SK-N-SH treated with all-trans-retinoic acid at 6 μM for 48 hours (cell line): Measurements from ENCODE around the gene CATSPERD.

Experiments
- ATAC-seq: fragments of 200-7000 bp; cut with Tn5 transposase; 3 replicates; pipeline ENCODE4 v1.9.1; 2020; ENCODE audit warnings: mild to moderate bottlenecking, moderate library complexity
- ARNTL ChIP-seq: fragments of 450-650 bp; formaldehyde crosslinking; IDR thresholded peaks from 2 replicates; pipeline ENCODE4 v1.5.0; 2020; ENCODE audit warnings: low read depth, mild to moderate bottlenecking, moderate library complexity, borderline replicate concordance
- BACH2 ChIP-seq: fragments of 250-450 bp; sonication (Bioruptor Pico); IDR thresholded peaks from 2 replicates; pipeline ENCODE4 v1.9.0; 2021; ENCODE audit warnings: mild to moderate bottlenecking, borderline replicate concordance
- CSDC2 ChIP-seq: fragments of 250-450 bp; sonication (Bioruptor Pico); IDR thresholded peaks from 2 replicates; pipeline ENCODE4 v1.5.0; 2020; ENCODE audit warnings: mild to moderate bottlenecking, moderate library complexity
- CSRNP3 ChIP-seq: fragments of 250-450 bp; sonication (Bioruptor Pico); IDR thresholded peaks from 2 replicates; pipeline ENCODE4 v1.5.1; 2021; ENCODE audit warnings: mild to moderate bottlenecking, moderate library complexity
- GLIS3 ChIP-seq: fragments of 250-450 bp; sonication (Bioruptor Pico); IDR thresholded peaks from 2 replicates; pipeline ENCODE4 v1.5.0; 2020; ENCODE audit warnings: mild to moderate bottlenecking, moderate library complexity
- ISL1 ChIP-seq: fragments of 250-450 bp; sonication (Bioruptor Pico); IDR thresholded peaks from 2 replicates; pipeline ENCODE4 v2.1.2; 2022; ENCODE audit warnings: mild to moderate bottlenecking, moderate library complexity
- OSR1 ChIP-seq: fragments of 250-450 bp; sonication (Bioruptor Pico); IDR thresholded peaks from 2 replicates; pipeline ENCODE4 v1.8.0; 2022; ENCODE audit warnings: moderate library complexity, mild to moderate bottlenecking, inconsistent platforms
- PATZ1 ChIP-seq: fragments of 250-450 bp; sonication (Bioruptor Pico); IDR thresholded peaks from 2 replicates; pipeline ENCODE4 v1.8.0; 2020; ENCODE audit warnings: mild to moderate bottlenecking, moderate library complexity, borderline replicate concordance
- POU6F1 ChIP-seq: fragments of 250-450 bp; sonication (Bioruptor Pico); IDR thresholded peaks from 2 replicates; pipeline ENCODE4 v1.8.0; 2021; ENCODE audit warnings: low read depth, mild to moderate bottlenecking, moderate library complexity, borderline replicate concordance
- RARB ChIP-seq: fragments of 250-450 bp; sonication (Bioruptor Pico); IDR thresholded peaks from 2 replicates; pipeline ENCODE4 v1.8.0; 2021; ENCODE audit warnings: mild to moderate bottlenecking, moderate library complexity
- TCF4 ChIP-seq: fragments of 250-450 bp; sonication (Bioruptor Pico); IDR thresholded peaks from 2 replicates; pipeline ENCODE4 v1.8.0; 2021; ENCODE audit warnings: mild to moderate bottlenecking, moderate library complexity, borderline replicate concordance
- TOX ChIP-seq: fragments of 250-450 bp; sonication (Bioruptor Pico); IDR thresholded peaks from 2 replicates; pipeline ENCODE4 v1.8.0; 2021; ENCODE audit warnings: mild to moderate bottlenecking, moderate library complexity, borderline replicate concordance
- ZC3H10 ChIP-seq: fragments of 250-450 bp; sonication (Bioruptor Pico); IDR thresholded peaks from 2 replicates; pipeline ENCODE4 v1.5.1; 2021; ENCODE audit warnings: mild to moderate bottlenecking, moderate library complexity
- ZFP3 ChIP-seq: fragments of 250-450 bp; sonication (Bioruptor Pico); IDR thresholded peaks from 2 replicates; pipeline ENCODE4 v1.5.0; 2020; ENCODE audit warnings: mild to moderate bottlenecking, moderate library complexity
- ZFP30 ChIP-seq: fragments of 450-650 bp; formaldehyde crosslinking; IDR thresholded peaks from 2 replicates; pipeline ENCODE4 v1.5.0; 2022; ENCODE audit warnings: mild to moderate bottlenecking, moderate library complexity
- ZNF565 ChIP-seq: fragments of 450-650 bp; formaldehyde crosslinking; conservative IDR thresholded peaks from 2 replicates; pipeline ENCODE4 v1.5.0; 2020; ENCODE audit warnings: low read depth, mild to moderate bottlenecking, moderate library complexity
- ZNF70 ChIP-seq: fragments of 450-650 bp; formaldehyde crosslinking; IDR thresholded peaks from 2 replicates; pipeline ENCODE4 v1.5.0; 2020; ENCODE audit warnings: mild to moderate bottlenecking, moderate library complexity
- TF ChIP-seq, protein P1 (sequence below): fragments of 250-450 bp; sonication (Bioruptor Pico); IDR thresholded peaks from 2 replicates; pipeline ENCODE4 v1.5.0; 2020; ENCODE audit warnings: mild to moderate bottlenecking, moderate library complexity

CATSPERD gene

DNA sequence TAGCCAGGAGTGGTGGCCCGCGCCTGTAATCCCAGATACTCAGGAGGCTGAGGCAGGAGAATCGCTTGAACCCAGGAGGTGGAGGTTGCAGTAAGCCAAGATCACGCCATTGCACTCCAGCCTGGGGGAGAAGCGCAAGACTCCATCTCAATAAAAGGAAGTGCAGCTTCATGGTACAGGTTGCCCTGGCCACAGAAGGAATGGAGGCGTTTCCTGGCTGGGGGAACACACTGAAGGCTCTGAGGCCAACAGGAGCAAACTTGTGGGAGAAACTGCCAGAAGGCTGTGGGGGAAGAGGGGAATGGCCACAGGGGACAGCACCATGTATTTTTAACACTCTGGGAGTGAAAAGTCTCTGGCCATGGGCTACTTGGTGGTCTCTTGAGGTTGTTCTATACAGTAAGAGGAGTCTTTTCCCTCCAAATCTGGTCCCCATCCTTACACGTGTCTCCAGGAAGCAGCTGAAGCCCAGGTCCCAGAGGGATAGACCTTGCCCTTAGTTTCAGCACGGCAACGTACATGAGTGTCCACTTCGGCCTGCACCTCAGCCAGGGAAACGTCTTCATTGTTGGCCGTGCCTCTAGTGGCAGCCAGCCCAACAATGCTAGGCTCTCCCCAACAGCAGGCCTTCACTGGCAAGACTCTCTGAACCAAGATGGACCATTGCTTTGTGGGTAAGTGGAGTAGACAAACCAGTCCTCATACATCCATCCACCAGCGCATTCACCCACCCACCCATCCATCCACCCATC lies 47.6 kb upstream of the CATSPERD start:
- TF ChIP-seq PATZ1 (CRISPR knock-in tag), result no peak
- TF ChIP-seq, protein P1, sequence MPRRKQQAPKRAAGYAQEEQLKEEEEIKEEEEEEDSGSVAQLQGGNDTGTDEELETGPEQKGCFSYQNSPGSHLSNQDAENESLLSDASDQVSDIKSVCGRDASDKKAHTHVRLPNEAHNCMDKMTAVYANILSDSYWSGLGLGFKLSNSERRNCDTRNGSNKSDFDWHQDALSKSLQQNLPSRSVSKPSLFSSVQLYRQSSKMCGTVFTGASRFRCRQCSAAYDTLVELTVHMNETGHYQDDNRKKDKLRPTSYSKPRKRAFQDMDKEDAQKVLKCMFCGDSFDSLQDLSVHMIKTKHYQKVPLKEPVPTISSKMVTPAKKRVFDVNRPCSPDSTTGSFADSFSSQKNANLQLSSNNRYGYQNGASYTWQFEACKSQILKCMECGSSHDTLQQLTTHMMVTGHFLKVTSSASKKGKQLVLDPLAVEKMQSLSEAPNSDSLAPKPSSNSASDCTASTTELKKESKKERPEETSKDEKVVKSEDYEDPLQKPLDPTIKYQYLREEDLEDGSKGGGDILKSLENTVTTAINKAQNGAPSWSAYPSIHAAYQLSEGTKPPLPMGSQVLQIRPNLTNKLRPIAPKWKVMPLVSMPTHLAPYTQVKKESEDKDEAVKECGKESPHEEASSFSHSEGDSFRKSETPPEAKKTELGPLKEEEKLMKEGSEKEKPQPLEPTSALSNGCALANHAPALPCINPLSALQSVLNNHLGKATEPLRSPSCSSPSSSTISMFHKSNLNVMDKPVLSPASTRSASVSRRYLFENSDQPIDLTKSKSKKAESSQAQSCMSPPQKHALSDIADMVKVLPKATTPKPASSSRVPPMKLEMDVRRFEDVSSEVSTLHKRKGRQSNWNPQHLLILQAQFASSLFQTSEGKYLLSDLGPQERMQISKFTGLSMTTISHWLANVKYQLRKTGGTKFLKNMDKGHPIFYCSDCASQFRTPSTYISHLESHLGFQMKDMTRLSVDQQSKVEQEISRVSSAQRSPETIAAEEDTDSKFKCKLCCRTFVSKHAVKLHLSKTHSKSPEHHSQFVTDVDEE (CRISPR knock-in tag), result no peak
- no peak for TF ChIP-seq TOX (CRISPR knock-in tag)
- TF ChIP-seq CSDC2, result no peak
- no peak for TF ChIP-seq GLIS3 (CRISPR knock-in tag)
- no peak for TF ChIP-seq ZFP30 (CRISPR knock-in tag)
- ATAC-seq, result no peak

- TF ChIP-seq PATZ1 (CRISPR knock-in tag) (no peak), BACH2 (CRISPR knock-in tag) (no peak), TOX (CRISPR knock-in tag) (no peak), ZC3H10 (CRISPR knock-in tag) (no peak), ZFP3 (CRISPR knock-in tag) (no peak), CSRNP3 (CRISPR knock-in tag) (no peak), RARB (no peak), OSR1 (no peak), TCF4 (CRISPR knock-in tag) (no peak), ZNF565 (no peak), POU6F1 (CRISPR knock-in tag) (no peak), ARNTL (CRISPR knock-in tag) (no peak), ZNF70 (no peak), ISL1 (CRISPR knock-in tag) (no peak), GLIS3 (CRISPR knock-in tag) (no peak), CSDC2 (no peak)
- TF ChIP-seq, protein P1 (CRISPR knock-in tag), result no peak
- no peak for ATAC-seq
These were observed 46.7 kb upstream of the CATSPERD start for GRCh38 chr19:5673752-5674151.
